ENCODE measurements around the gene MCF2L. TPM values are rescaled to one million over a fixed set of nuclear protein-coding genes. Genes with fewer than 3 reads are reported as not detected.

Gene MCF2L
- total RNA-seq, 1 experiment from 2014 or later = 22.1 TPM

GRCh38 chr13:113148940-113149503, 180.0 kb downstream of the MCF2L start:
- H3K9me3 Mint-ChIP-seq (ENCODE audit: unreplicated experiment) = no peaks in the 10 kb centered on the region
- ChIA-PET POLR2A (no interaction called here), CTCF (no interaction called here)

More at GRCh38 chr13:113148940-113149503, 180.0 kb downstream of the MCF2L start:
- no peak overlapping the region for H3K4me3 Mint-ChIP-seq (ENCODE audit: unreplicated experiment)
- DNase-seq = no peak
- H3K9me3 ChIP-seq = no peaks in the 10 kb centered on the region
- BruUV-seq (replicated peaks) = TSS peak; percentile 76
- no peaks in the 10 kb centered on the region for H3K27me3 ChIP-seq (replicated peaks; ENCODE audit: control insufficient read depth, insufficient read depth, low read length)
- H3K27me3 Mint-ChIP-seq (ENCODE audit: insufficient read depth, unreplicated experiment) = no peaks in the 10 kb centered on the region
- no peaks in the 10 kb centered on the region; the same call in 1 of the 2 replicates for H3K36me3 ChIP-seq (ENCODE audit: control insufficient read depth, insufficient read depth, low read length)
- no peak for TF ChIP-seq CTCF (IDR thresholded peaks at IDR 0.05; ENCODE audit: insufficient read depth in 1 of 2, low read depth in 1 of 2, low read length in 1 of 2, severe bottlenecking in 1 of 2, unreplicated experiment in 1 of 2)
- peaks cover 9% of the 10 kb centered on the region for H3K4me1 ChIP-seq
- H3K4me1 Mint-ChIP-seq (ENCODE audit: low read depth, unreplicated experiment) = peaks cover 10% of the 10 kb centered on the region
- H3K4me3 ChIP-seq (ENCODE audit: low read depth, low read length) = no peak overlapping the region
- intact Hi-C loops (cut with micrococcal nuclease; ENCODE audit: unreplicated experiment) = no loop called here
- H3K27ac Mint-ChIP-seq (ENCODE audit: unreplicated experiment) = no peak overlapping the region
- H3K36me3 Mint-ChIP-seq (ENCODE audit: insufficient read depth, unreplicated experiment) = no peaks in the 10 kb centered on the region

Other genes with a start within 250 kb of the MCF2L start
- 48.0 and 52.4 TPM in 2 replicates for gene F7, start 136.6 kb downstream of the MCF2L start, total RNA-seq (2022)
- gene F10, start 153.6 kb downstream of the MCF2L start, total RNA-seq (2022) = 26.3 and 34.3 TPM in 2 replicates
- not detected in 2 replicates for gene PROZ, start 189.4 kb downstream of the MCF2L start, total RNA-seq (2022)
- 79.5 and 81.5 TPM in 2 replicates for gene PCID2, start 239.5 kb downstream of the MCF2L start, total RNA-seq (2022)
- 123 and 125 TPM in 2 replicates for gene CUL4A, start 240.4 kb downstream of the MCF2L start, total RNA-seq (2022)

All from Caco-2 (cell line).